GM12878 (cell line): ENCODE results near the gene SSH3. TPM values are rescaled to one million over a fixed set of nuclear protein-coding genes. Genes with fewer than 3 reads are reported as not detected.

Experiments used
- ATAC-seq: fragments of 200-7000 bp; cut with Tn5 transposase; 3 replicates; pipeline ENCODE4 v1.9.1; 2020; ENCODE audit warnings: mild to moderate bottlenecking, moderate library complexity
- BruUV-seq: library from RNA; stranded (reverse); fragments of 400-500 nt; replicated peaks from 2 replicates; lab custom pipeline; 2021; lab: Mats Ljungman, UMichigan
- CTCF ChIA-PET: fragments of 300-600 bp; sonication (Branson Sonifier 250); formaldehyde crosslinking; extraction: SDS; loops from one replicate; lab custom pipeline; 2021; ENCODE audit warnings: inconsistent platforms; lab: Yijun Ruan, JAX
- POLR2A ChIA-PET: fragments of 350-600 bp; formaldehyde crosslinking; extraction: SDS; loops from one replicate; lab custom pipeline; 2021; ENCODE audit warnings: inconsistent platforms; lab: Charles Lee
- RAD21 ChIA-PET: fragments of 300-600 bp; sonication (Branson Sonifier 250); formaldehyde crosslinking; loops from one replicate; lab custom pipeline; 2023; ENCODE audit warnings: antibody characterized with exemption; ENCODE audit not compliant: unreplicated experiment; lab: Charles Lee
- SMC1A ChIA-PET: fragments of 300-600 bp; sonication (Branson Sonifier 250); formaldehyde crosslinking; loops from one replicate; lab custom pipeline; 2023; ENCODE audit not compliant: unreplicated experiment, uncharacterized antibody; lab: Charles Lee
- DNase-seq: peaks from one replicate; pipeline ENCODE4 v3.0.0-alpha.2; 2011; ENCODE audit warnings: low read depth, low spot score
- FAIRE-seq: peaks from 3 replicates; lab custom pipeline; 2011; peaks lifted over from hg19 to GRCh38; lab: Jason Lieb, UNC
- H2AFZ ChIP-seq: 2 replicates; pipeline ENCODE4 v1.6.0; 2011; ENCODE audit warnings: low read depth, low read length, control low read depth; ENCODE audit not compliant: control insufficient read depth
- H3K27ac ChIP-seq: 2 replicates; pipeline ENCODE4 v1.5.1; 2011; ENCODE audit warnings: control low read depth; ENCODE audit not compliant: control insufficient read depth, insufficient read depth
- H3K27me3 ChIP-seq, 2 experiments: replicated peaks in 1 of 2; 2 replicates each; pipeline versions ENCODE4 v1.6.0 to v1.6.1; 2011; ENCODE audit warnings: low read length in 1 of 2; ENCODE audit not compliant: control insufficient read depth in 2 of 2, insufficient read depth in 2 of 2
- H3K36me3 ChIP-seq, 2 experiments: 2 replicates each; pipeline ENCODE4 v1.5.1; 2011; ENCODE audit warnings: low read length in 1 of 2; ENCODE audit not compliant: control insufficient read depth in 2 of 2, insufficient read depth in 2 of 2
- H3K4me1 ChIP-seq: 2 replicates; pipeline ENCODE4 v1.6.1; 2011; ENCODE audit warnings: mild to moderate bottlenecking, low read length, moderate library complexity, mixed read lengths; ENCODE audit not compliant: control insufficient read depth, insufficient read depth
- H3K4me2 ChIP-seq: 2 replicates; pipeline ENCODE4 v1.6.0; 2011; ENCODE audit warnings: control low read depth; ENCODE audit not compliant: control insufficient read depth, insufficient read depth
- H3K4me3 ChIP-seq: fragments of 200-600 bp; sonication (generic); 2 replicates; pipeline ENCODE4 v1.5.1; 2016
- H3K79me2 ChIP-seq: 2 replicates; pipeline ENCODE4 v1.6.0; 2011; ENCODE audit warnings: low read length; ENCODE audit not compliant: control insufficient read depth, insufficient read depth
- H3K9ac ChIP-seq: 2 replicates; pipeline ENCODE4 v1.8.0; 2011; ENCODE audit warnings: low read length, control low read depth, mixed read lengths; ENCODE audit not compliant: control insufficient read depth, insufficient read depth
- H3K9me3 ChIP-seq: replicated peaks from 3 replicates; pipeline ENCODE4 v1.5.1; 2011; ENCODE audit warnings: mild to moderate bottlenecking, low read length; ENCODE audit not compliant: control insufficient read depth, insufficient read depth
- H4K20me1 ChIP-seq: 2 replicates; pipeline ENCODE4 v1.6.0; 2011; ENCODE audit not compliant: control insufficient read depth, insufficient read depth
- HDGF ChIP-seq: fragments of 450-650 bp; IDR thresholded peaks from 2 replicates; pipeline ENCODE4 v1.6.1; 2016; ENCODE audit warnings: antibody characterized with exemption
- POLR2A ChIP-seq: IDR thresholded peaks from 2 replicates; pipeline ENCODE4 v1.6.1; 2011; ENCODE audit warnings: low read depth, mild to moderate bottlenecking, low read length
- SPI1 ChIP-seq: IDR thresholded peaks from 2 replicates; pipeline ENCODE4 v1.6.1; 2011; ENCODE audit warnings: low read depth, mild to moderate bottlenecking, low read length, moderate library complexity, borderline replicate concordance; ENCODE audit not compliant: insufficient read depth
- STAT3 ChIP-seq: IDR thresholded peaks from 2 replicates; pipeline ENCODE4 v1.6.1; 2011; ENCODE audit warnings: low read depth, low read length, improper control_type of control experiment
- WGBS: methylation state at CpG from one replicate; pipeline ENCODE4 v1.1.6; 2016; ENCODE audit warnings: low lambda C conversion rate; ENCODE audit not compliant: insufficient replicate concordance, insufficient coverage; ENCODE audit errors: missing lambda C conversion rate; 5-methylcytosine and 5-hydroxymethylcytosine counted together
- in situ Hi-C: fragments of 300-500 bp; cut with MboI; formaldehyde crosslinking; loops from 9 replicates; pipeline ENCODE4 v1.14.3; 2018; ENCODE audit warnings: mixed read lengths
- intact Hi-C: fragments of 100-400 bp; cut with micrococcal nuclease; formaldehyde crosslinking; loops from one replicate; pipeline ENCODE4 v1.14.2; 2022; ENCODE audit not compliant: unreplicated experiment
- polyA plus RNA-seq, 11 experiments: library from polyadenylated mRNA; depleted of rRNA in 4 of 11; unstranded in 6 of 11; stranded (reverse) in 5 of 11; fragments of >200 nt; fragmentation: Nextera tagmentation in 4 of 11; fragmentation: Illumina TruSeq in 1 of 11; extraction: Ambion mirVana in 4 of 11; extraction: Trizol in 1 of 11; gene quantifications; 1 replicate in 1 of 11; 2 replicates in 10 of 11; pipeline versions ENCODE4 v1.2.1 to v1.2.3, GENCODE V29; 2011 to 2016; ENCODE audit warnings: inconsistent platforms in 2 of 11, missing spikeins in 2 of 11, low read depth in 1 of 11
- total RNA-seq, 4 experiments: library from RNA; depleted of rRNA in 3 of 4; stranded (reverse); fragments of >200 nt in 3 of 4; fragmentation: Illumina TruSeq in 1 of 4; extraction: Trizol in 1 of 4; gene quantifications; 2 replicates each; pipeline versions ENCODE4 v1.2.1 to v1.2.3, GENCODE V29; 2013 to 2021
- TF ChIP-seq, protein P1 (sequence below): IDR thresholded peaks from 2 replicates; pipeline ENCODE4 v1.6.1; 2012; ENCODE audit warnings: low read depth, low read length, improper control_type of control experiment
- TF ChIP-seq, protein P2 (sequence below): fragments of 450-650 bp; IDR thresholded peaks from 2 replicates; pipeline ENCODE4 v1.6.1; 2017; ENCODE audit warnings: mild to moderate bottlenecking, moderate library complexity
- TF ChIP-seq, protein P3 (sequence below), 3 experiments: IDR thresholded peaks in 2 of 3; conservative IDR thresholded peaks in 1 of 3; 2 replicates each; pipeline ENCODE4 v1.5.1; 2011; ENCODE audit warnings: low read depth in 3 of 3, low read length in 3 of 3, mild to moderate bottlenecking in 3 of 3, control low read depth in 2 of 3, moderate library complexity in 2 of 3, inconsistent platforms in 1 of 3, mixed read lengths in 1 of 3; ENCODE audit not compliant: control insufficient read depth in 2 of 3, insufficient read depth in 1 of 3; ENCODE audit errors: extremely low read depth in 1 of 3

SSH3 gene
- total and polyA plus RNA-seq, 10 of the 15 experiments (the other 5 are each of a cell fraction or from before 2014, with no cell fraction given) = 0.05 to 0.83 (median 0.28) TPM; not detected in 3

DNA sequence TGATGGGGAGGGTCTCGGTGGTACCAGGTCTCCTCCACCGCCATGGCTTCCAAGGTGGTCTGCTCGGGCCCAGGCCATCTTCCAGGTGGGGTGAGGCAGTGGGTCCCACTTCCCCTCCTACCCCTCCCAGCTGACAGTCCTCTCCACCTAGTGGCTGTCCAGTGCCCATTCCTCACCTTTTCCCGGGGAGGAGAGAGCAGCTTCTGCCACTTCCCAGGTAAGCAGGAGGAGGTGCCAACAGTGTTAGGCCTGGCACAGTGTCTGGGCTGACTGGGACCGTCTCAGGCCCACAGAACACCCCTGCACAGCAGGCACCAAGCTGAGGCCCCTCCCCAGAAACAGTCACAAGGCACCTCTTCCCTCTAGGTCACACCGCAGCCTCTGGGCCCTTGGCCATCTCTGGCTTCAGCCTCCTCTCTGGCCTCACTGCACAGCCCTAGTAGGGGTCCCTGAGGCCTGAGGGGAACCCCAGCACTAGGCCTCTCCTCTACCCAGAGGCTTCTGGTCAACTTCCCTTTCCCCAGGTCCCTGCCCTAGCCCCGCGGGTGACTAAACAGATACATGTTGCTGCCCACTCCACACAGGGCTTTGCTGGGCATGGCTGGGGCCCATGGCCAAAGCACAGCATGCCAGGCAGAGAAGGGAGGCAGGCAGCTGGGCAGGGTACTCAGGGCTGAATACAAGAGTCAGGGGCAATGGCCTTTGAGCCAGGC lies 16.6 kb upstream of the SSH3 start:
- Histone ChIP-seq H3K4me3 (no peak overlapping the region), H2AFZ (no peak overlapping the region), H3K36me3 (peaks cover 14 to 51% of the 10 kb centered on the region in 2 experiments; a peak in 3 of 4 replicates), H3K9ac (peak overlapping the region; percentile 35; the same call in 1 of the 2 replicates), H3K4me2 (peak overlapping the region; percentile 94; the same call in 1 of the 2 replicates), H3K27ac (peak overlapping the region; percentile 99; the same call in 1 of the 2 replicates), H3K9me3 (no peaks in the 10 kb centered on the region), H3K27me3 (no peaks in the 10 kb centered on the region), H3K4me1 (peaks cover 26% of the 10 kb centered on the region), H4K20me1 (no peaks in the 10 kb centered on the region), H3K79me2 (peaks cover 19% of the 10 kb centered on the region)
- DNase-seq (no peak), FAIRE-seq (no peak), ATAC-seq (no peak)
- CTCF ChIA-PET = interaction anchor here (1.5 to 2.5 kb wide), 2 partner anchors 16 to 19 kb away, joined by 7 to 17 read pairs; partner anchors contain the start of gene GRK2
- intact Hi-C loops = no loop called here
- BruUV-seq = no TSS peak
- RAD21 ChIA-PET = interaction anchor here (4.0 kb wide), 1 partner anchor 30 kb away, joined by 28 read pairs; no protein-coding TSS in a partner anchor
- TF ChIP-seq HDGF (no peak), STAT3 (no peak), POLR2A (peak; percentile 63), SPI1 (no peak)
- TF ChIP-seq, protein P1, sequence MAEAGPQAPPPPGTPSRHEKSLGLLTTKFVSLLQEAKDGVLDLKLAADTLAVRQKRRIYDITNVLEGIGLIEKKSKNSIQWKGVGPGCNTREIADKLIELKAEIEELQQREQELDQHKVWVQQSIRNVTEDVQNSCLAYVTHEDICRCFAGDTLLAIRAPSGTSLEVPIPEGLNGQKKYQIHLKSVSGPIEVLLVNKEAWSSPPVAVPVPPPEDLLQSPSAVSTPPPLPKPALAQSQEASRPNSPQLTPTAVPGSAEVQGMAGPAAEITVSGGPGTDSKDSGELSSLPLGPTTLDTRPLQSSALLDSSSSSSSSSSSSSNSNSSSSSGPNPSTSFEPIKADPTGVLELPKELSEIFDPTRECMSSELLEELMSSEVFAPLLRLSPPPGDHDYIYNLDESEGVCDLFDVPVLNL = no peak
- TF ChIP-seq, protein P2, sequence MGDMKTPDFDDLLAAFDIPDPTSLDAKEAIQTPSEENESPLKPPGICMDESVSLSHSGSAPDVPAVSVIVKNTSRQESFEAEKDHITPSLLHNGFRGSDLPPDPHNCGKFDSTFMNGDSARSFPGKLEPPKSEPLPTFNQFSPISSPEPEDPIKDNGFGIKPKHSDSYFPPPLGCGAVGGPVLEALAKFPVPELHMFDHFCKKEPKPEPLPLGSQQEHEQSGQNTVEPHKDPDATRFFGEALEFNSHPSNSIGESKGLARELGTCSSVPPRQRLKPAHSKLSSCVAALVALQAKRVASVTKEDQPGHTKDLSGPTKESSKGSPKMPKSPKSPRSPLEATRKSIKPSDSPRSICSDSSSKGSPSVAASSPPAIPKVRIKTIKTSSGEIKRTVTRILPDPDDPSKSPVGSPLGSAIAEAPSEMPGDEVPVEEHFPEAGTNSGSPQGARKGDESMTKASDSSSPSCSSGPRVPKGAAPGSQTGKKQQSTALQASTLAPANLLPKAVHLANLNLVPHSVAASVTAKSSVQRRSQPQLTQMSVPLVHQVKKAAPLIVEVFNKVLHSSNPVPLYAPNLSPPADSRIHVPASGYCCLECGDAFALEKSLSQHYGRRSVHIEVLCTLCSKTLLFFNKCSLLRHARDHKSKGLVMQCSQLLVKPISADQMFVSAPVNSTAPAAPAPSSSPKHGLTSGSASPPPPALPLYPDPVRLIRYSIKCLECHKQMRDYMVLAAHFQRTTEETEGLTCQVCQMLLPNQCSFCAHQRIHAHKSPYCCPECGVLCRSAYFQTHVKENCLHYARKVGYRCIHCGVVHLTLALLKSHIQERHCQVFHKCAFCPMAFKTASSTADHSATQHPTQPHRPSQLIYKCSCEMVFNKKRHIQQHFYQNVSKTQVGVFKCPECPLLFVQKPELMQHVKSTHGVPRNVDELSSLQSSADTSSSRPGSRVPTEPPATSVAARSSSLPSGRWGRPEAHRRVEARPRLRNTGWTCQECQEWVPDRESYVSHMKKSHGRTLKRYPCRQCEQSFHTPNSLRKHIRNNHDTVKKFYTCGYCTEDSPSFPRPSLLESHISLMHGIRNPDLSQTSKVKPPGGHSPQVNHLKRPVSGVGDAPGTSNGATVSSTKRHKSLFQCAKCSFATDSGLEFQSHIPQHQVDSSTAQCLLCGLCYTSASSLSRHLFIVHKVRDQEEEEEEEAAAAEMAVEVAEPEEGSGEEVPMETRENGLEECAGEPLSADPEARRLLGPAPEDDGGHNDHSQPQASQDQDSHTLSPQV = no peak
- TF ChIP-seq, protein P3, sequence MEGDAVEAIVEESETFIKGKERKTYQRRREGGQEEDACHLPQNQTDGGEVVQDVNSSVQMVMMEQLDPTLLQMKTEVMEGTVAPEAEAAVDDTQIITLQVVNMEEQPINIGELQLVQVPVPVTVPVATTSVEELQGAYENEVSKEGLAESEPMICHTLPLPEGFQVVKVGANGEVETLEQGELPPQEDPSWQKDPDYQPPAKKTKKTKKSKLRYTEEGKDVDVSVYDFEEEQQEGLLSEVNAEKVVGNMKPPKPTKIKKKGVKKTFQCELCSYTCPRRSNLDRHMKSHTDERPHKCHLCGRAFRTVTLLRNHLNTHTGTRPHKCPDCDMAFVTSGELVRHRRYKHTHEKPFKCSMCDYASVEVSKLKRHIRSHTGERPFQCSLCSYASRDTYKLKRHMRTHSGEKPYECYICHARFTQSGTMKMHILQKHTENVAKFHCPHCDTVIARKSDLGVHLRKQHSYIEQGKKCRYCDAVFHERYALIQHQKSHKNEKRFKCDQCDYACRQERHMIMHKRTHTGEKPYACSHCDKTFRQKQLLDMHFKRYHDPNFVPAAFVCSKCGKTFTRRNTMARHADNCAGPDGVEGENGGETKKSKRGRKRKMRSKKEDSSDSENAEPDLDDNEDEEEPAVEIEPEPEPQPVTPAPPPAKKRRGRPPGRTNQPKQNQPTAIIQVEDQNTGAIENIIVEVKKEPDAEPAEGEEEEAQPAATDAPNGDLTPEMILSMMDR (IDR thresholded peaks at IDR 0.05 in 2 of 3, conservative IDR thresholded peaks at IDR 0.05 in 1 of 3; ENCODE audit: control insufficient read depth in 2 of 3, extremely low read depth in 1 of 3, insufficient read depth in 1 of 3, low read depth in 3 of 3, low read length in 3 of 3) = 0 out of 6 replicates have a peak, but pooled peaks of 1 of the 3 experiments have one; percentile 8
- 28% methylated on average over 8 of the region's 8 CpGs for WGBS
- POLR2A ChIA-PET = interaction anchor here (3.2 to 3.3 kb wide), 2 partner anchors 9 to 18 kb away, joined by 25 to 46 read pairs; partner anchors contain the start of gene GRK2
- in situ Hi-C loops = no loop called here
- SMC1A ChIA-PET = interaction anchor here (0.7 to 3.6 kb wide), 2 partner anchors 11 to 16 kb away, joined by 3 to 35 read pairs; no protein-coding TSS in a partner anchor
